Loucy (cell line): ENCODE results near the gene JAM3.

ENCODE experiments used
- EZH2phosphoT487 ChIP-seq: fragments of 200-600 bp; IDR thresholded peaks from 2 replicates; pipeline ENCODE4 v1.6.1; 2018; ENCODE audit warnings: antibody characterized with exemption, mild to moderate bottlenecking, moderate library complexity, borderline replicate concordance
- TF ChIP-seq, protein P1 (sequence below): fragments of 200-600 bp; sonication (generic); conservative IDR thresholded peaks from 2 replicates; pipeline ENCODE4 v1.5.1; 2014; ENCODE audit warnings: mild to moderate bottlenecking, antibody characterized with exemption, low read length

DNA sequence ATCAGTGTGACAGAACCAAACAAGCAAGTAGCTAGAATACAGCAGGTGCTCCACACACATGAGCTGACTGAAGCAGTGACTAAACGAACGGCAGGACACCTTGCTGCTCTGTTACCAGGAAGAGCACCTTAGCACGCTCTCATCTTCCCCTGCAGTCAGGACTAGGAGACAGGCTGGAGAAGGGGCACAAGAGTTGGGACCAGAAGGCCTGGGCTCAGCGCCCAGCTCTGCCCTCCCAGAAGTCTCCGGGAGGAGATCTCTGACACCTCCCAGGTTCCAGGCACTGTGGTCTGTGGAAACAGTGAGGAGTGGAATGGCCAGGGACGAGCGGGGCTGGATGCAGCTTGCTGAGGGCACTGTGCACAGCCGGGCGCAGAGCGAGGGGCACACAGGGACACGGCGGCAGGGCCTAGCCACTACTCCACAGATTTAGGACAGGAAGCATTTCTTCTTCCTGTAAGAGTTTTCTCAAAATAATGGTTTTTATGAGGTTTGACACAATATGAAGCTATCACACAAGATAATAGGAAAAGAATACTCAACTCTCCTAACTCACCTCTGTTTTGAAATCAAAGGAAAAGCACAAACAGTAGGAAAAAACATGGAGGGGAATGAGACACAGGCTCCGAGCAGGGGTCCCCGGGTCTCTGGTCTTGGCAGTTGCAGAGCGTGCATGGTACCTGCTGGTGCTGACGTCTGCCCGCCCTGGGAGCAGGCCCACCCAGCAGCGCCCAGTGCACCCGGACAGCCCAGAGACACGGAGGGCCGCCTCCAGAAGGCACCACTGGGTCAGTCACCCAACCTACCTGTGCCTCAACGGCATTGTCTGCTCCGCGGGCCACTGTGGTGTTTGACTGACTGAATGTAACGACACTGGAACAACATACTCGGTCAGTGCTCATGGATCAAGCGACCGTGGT, 87.3 kb downstream of the JAM3 start:
- TF ChIP-seq, protein P1, sequence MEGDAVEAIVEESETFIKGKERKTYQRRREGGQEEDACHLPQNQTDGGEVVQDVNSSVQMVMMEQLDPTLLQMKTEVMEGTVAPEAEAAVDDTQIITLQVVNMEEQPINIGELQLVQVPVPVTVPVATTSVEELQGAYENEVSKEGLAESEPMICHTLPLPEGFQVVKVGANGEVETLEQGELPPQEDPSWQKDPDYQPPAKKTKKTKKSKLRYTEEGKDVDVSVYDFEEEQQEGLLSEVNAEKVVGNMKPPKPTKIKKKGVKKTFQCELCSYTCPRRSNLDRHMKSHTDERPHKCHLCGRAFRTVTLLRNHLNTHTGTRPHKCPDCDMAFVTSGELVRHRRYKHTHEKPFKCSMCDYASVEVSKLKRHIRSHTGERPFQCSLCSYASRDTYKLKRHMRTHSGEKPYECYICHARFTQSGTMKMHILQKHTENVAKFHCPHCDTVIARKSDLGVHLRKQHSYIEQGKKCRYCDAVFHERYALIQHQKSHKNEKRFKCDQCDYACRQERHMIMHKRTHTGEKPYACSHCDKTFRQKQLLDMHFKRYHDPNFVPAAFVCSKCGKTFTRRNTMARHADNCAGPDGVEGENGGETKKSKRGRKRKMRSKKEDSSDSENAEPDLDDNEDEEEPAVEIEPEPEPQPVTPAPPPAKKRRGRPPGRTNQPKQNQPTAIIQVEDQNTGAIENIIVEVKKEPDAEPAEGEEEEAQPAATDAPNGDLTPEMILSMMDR: no peak
- TF ChIP-seq EZH2phosphoT487: no peak
